VCaP (cell line): Measurements from ENCODE around the gene RNF145.

Source experiments
- H3K27ac ChIP-seq: fragments of 450-650 bp; 2 replicates; pipeline ENCODE4 v1.5.1; 2017
- CTCF ChIP-seq: fragments of 450-650 bp; conservative IDR thresholded peaks from 2 replicates; pipeline ENCODE4 v1.5.1; 2017; ENCODE audit warnings: mild to moderate bottlenecking, moderate library complexity

RNF145 gene

GRCh38 chr5:159215886-159216285, 6.5 kb upstream of the RNF145 start:
- TF ChIP-seq CTCF, result no peak
- H3K27ac ChIP-seq, result no peak overlapping the region

- no peak for TF ChIP-seq CTCF
- no peak overlapping the region for H3K27ac ChIP-seq
Measured at GRCh38 chr5:159214486-159215271, 5.3 kb upstream of the RNF145 start.

- no peak for TF ChIP-seq CTCF
- no peak overlapping the region for H3K27ac ChIP-seq
Measured at GRCh38 chr5:159212657-159213462, 3.5 kb upstream of the RNF145 start.

- peak overlapping the region; percentile 85 for H3K27ac ChIP-seq
- TF ChIP-seq CTCF, result no peak
Measured at GRCh38 chr5:159211729-159212174, 2.4 kb upstream of the RNF145 start.

- peak overlapping the region; percentile 85 for H3K27ac ChIP-seq
- no peak for TF ChIP-seq CTCF
Measured at GRCh38 chr5:159210846-159211245, 1.5 kb upstream of the RNF145 start.

- no peak for TF ChIP-seq CTCF
- H3K27ac ChIP-seq, result peak overlapping the region; percentile 85
Measured at GRCh38 chr5:159210210-159210661, 883 bp upstream of the RNF145 start.
